Spleen (tissue), 7 donors: Measurements from ENCODE around the gene INTS13.

ENCODE experiments used
- CTCF ChIP-seq, 11 experiments: fragments of 200-600 bp in 7 of 11; fragments of 450-650 bp in 4 of 11; sonication (generic) in 4 of 11; IDR thresholded peaks in 8 of 11; conservative IDR thresholded peaks in 3 of 11; 1 replicate in 7 of 11; 2 replicates in 4 of 11; pipeline versions ENCODE4 v1.4.0 to v1.8.0; 2016 to 2021; ENCODE audit warnings: antibody characterized with exemption in 11 of 11, inconsistent platforms in 4 of 11, mild to moderate bottlenecking in 1 of 11
- POLR2A ChIP-seq, 3 donors: fragments of 450-650 bp; IDR thresholded peaks; one replicate each; pipeline ENCODE4 v1.5.1; 2017; ENCODE audit warnings: antibody characterized with exemption in 3 of 3, mild to moderate bottlenecking in 1 of 3
- donor health status: DM: no; HTN: no; CAD: no; lungs with moderate emphysema.
- donor health status: DM: no; HTN: no; CAD: no.
- donor health status: DM: no; HTN: no; CAD: no.

DNA sequence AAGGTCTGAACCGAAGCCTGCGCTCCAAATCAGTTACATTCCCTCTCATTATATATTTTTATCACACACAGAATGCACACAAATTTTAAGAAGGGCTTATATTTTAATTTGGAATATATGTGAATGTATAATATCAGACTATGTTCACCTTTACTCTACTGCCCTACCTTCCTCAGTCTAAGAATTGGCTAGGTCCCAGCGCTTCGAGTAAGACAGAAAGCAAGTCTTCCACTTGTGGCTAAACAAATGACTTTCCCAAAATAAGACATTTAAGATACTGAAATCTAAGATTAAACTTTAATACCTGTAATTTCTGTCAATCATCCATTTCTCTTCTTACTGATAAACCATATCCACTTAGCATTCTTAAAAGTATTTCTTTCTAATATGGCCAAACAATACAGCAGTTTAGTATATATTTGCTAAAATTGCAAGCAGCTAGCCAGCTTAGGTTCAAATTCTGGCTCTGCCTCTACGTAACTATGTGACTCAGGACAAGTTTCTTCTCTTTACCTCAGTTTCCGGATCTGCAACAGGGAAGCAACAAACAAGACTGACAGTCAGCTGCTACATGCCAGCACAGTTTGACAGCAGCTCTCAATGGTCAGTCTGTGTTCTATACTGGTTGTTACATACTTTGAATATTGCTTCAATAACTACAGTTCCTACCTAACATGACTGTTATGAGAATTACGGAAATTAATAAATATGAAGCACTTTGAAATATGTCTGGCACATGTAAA, 2.0 kb downstream of the INTS13 start:
- no peak for TF ChIP-seq CTCF (IDR thresholded peaks at IDR 0.05 in 8 of 11, conservative IDR thresholded peaks at IDR 0.05 in 3 of 11)
- no peak for TF ChIP-seq POLR2A (IDR thresholded peaks at IDR 0.05)
